SK-N-SH (cell line): ENCODE results near the gene CBLB. TPM values are rescaled to one million over a fixed set of nuclear protein-coding genes. Genes with fewer than 3 reads are reported as not detected.
A peak's percentile ranks its signal among the peaks of the same experiment; 100 is the strongest.

Experiments
- CTCF ChIA-PET: fragments of 300-600, 350-600 bp; formaldehyde crosslinking; extraction: SDS; loops from one replicate; lab custom pipeline; 2021; lab: Yijun Ruan, JAX
- POLR2A ChIA-PET: fragments of 350-600 bp; sonication (Branson Sonifier 250); formaldehyde crosslinking; extraction: SDS; loops from one replicate; lab custom pipeline; 2020; ENCODE audit warnings: antibody characterized with exemption, inconsistent platforms; lab: Yijun Ruan, JAX
- DNase-seq: peaks from one replicate; pipeline ENCODE4 v3.0.0; 2012
- H2AFZ ChIP-seq: fragments of 200-600 bp; sonication (generic); 2 replicates; pipeline ENCODE4 v1.8.1; 2016; ENCODE audit warnings: antibody characterized with exemption, mild to moderate bottlenecking, low read depth
- H3F3A ChIP-seq: fragments of 200-600 bp; sonication (generic); replicated peaks from 2 replicates; pipeline ENCODE3; 2016; ENCODE audit warnings: antibody characterized with exemption, mild to moderate bottlenecking; ENCODE audit not compliant: insufficient read depth
- H3K27ac ChIP-seq, 2 experiments: fragments of 200-500 bp in 1 of 2; fragments of 200-600 bp in 1 of 2; sonication (Bioruptor generic) in 1 of 2; sonication (generic), shearing (Covaris generic) in 1 of 2; 2 replicates each; pipeline versions ENCODE4 v1.5.1 to v1.6.1; 2014 to 2016; ENCODE audit warnings: low read depth in 2 of 2, inconsistent platforms in 1 of 2, low read length in 1 of 2, mild to moderate bottlenecking in 1 of 2, mixed read lengths in 1 of 2
- H3K27me3 ChIP-seq: fragments of 200-600 bp; sonication (generic), shearing (Covaris generic); 2 replicates; pipeline ENCODE4 v1.6.1; 2016; ENCODE audit warnings: mixed run types; ENCODE audit not compliant: insufficient read depth
- H3K36me3 ChIP-seq, 2 experiments: fragments of 200-500 bp in 1 of 2; fragments of 200-600 bp in 1 of 2; sonication (Bioruptor generic) in 1 of 2; sonication (generic) in 1 of 2; replicated peaks in 1 of 2; 2 replicates each; pipeline versions ENCODE3 to v1.5.1; 2014 to 2016; ENCODE audit warnings: low read length in 1 of 2, mild to moderate bottlenecking in 1 of 2; ENCODE audit not compliant: insufficient read depth in 2 of 2, control insufficient read depth in 1 of 2
- H3K4me1 ChIP-seq, 2 experiments: fragments of 200-500 bp in 1 of 2; fragments of 200-600 bp in 1 of 2; sonication (Bioruptor generic) in 1 of 2; sonication (generic), shearing (Covaris generic) in 1 of 2; 2 replicates each; pipeline versions ENCODE4 v1.5.1 to v1.6.1; 2014 to 2016; ENCODE audit warnings: low read depth in 1 of 2, low read length in 1 of 2, mixed run types in 1 of 2; ENCODE audit not compliant: insufficient read depth in 2 of 2, control insufficient read depth in 1 of 2
- H3K4me2 ChIP-seq: fragments of 200-600 bp; sonication (generic), shearing (Covaris generic); 2 replicates; pipeline ENCODE4 v1.6.1; 2017; ENCODE audit warnings: mixed run types
- H3K4me3 ChIP-seq, 2 experiments: fragments of 200-500 bp in 1 of 2; fragments of 200-600 bp in 1 of 2; sonication (Bioruptor generic) in 1 of 2; sonication (generic), shearing (Covaris generic) in 1 of 2; 2 replicates each; pipeline versions ENCODE4 v1.5.1 to v1.8.1; 2014 to 2016; ENCODE audit warnings: low read depth in 2 of 2, inconsistent platforms in 1 of 2, low read length in 1 of 2, mild to moderate bottlenecking in 1 of 2, mixed read lengths in 1 of 2, moderate library complexity in 1 of 2
- H3K79me2 ChIP-seq: fragments of 200-600 bp; sonication (generic); 2 replicates; pipeline ENCODE4 v1.8.1; 2017; ENCODE audit warnings: mild to moderate bottlenecking; ENCODE audit not compliant: insufficient read depth
- H3K9ac ChIP-seq: fragments of 200-600 bp; sonication (generic); 2 replicates; pipeline ENCODE4 v1.6.1; 2017; ENCODE audit warnings: mixed run types
- H3K9me2 ChIP-seq: fragments of 200-600 bp; sonication (generic); 2 replicates; pipeline ENCODE4 v1.6.1; 2017; ENCODE audit warnings: mixed run types
- H3K9me3 ChIP-seq: fragments of 200-600 bp; sonication (generic); 2 replicates; pipeline ENCODE4 v1.6.1; 2017; ENCODE audit warnings: mixed run types, mild to moderate bottlenecking, moderate library complexity
- H4K20me1 ChIP-seq: fragments of 200-600 bp; sonication (generic); 2 replicates; pipeline ENCODE4 v1.6.1; 2017; ENCODE audit warnings: mild to moderate bottlenecking, mixed run types; ENCODE audit not compliant: insufficient read depth
- CHD2 ChIP-seq: fragments of 150-350 bp; IDR thresholded peaks from 2 replicates; pipeline ENCODE4 v1.6.1; 2018; ENCODE audit warnings: low read length; ENCODE audit not compliant: partially characterized antibody
- ELF1 ChIP-seq: IDR thresholded peaks from 2 replicates; pipeline ENCODE4 v1.4.0; 2012
- EP300 ChIP-seq, 2 experiments: IDR thresholded peaks; 2 replicates each; pipeline versions ENCODE4 v1.4.0 to v1.6.1; 2012; ENCODE audit warnings: borderline replicate concordance in 1 of 2, low read depth in 1 of 2, low read length in 1 of 2
- EZH2phosphoT487 ChIP-seq: fragments of 200-600 bp; sonication (generic); IDR thresholded peaks from 2 replicates; pipeline ENCODE4 v1.6.1; 2017; ENCODE audit warnings: low read depth, mixed run types, mild to moderate bottlenecking, antibody characterized with exemption, moderate library complexity, borderline replicate concordance
- GABPA ChIP-seq: IDR thresholded peaks from 2 replicates; pipeline ENCODE4 v1.4.0; 2012; ENCODE audit warnings: low read depth, mild to moderate bottlenecking
- GATA2 ChIP-seq: sonication (generic); formaldehyde crosslinking; IDR thresholded peaks from 2 replicates; pipeline ENCODE4 v1.5.0; 2020; ENCODE audit warnings: mild to moderate bottlenecking, missing genetic modification reagents
- IRF3 ChIP-seq: fragments of 150-350 bp; IDR thresholded peaks from 2 replicates; pipeline ENCODE4 v1.6.1; 2016; ENCODE audit warnings: mild to moderate bottlenecking, low read depth, low read length
- JUND ChIP-seq: IDR thresholded peaks from 2 replicates; pipeline ENCODE4 v1.4.0; 2012
- MAX ChIP-seq: IDR thresholded peaks from 2 replicates; pipeline ENCODE4 v1.4.0; 2012; ENCODE audit warnings: low read depth
- MEF2A ChIP-seq: IDR thresholded peaks from 2 replicates; pipeline ENCODE4 v1.4.0; 2012; ENCODE audit warnings: low read depth, borderline replicate concordance
- MXI1 ChIP-seq: IDR thresholded peaks from 2 replicates; pipeline ENCODE4 v1.6.1; 2012; ENCODE audit warnings: mild to moderate bottlenecking, low read depth, low read length, improper control_type of control experiment
- NFIC ChIP-seq: IDR thresholded peaks from 2 replicates; pipeline ENCODE4 v1.4.0; 2012; ENCODE audit warnings: borderline replicate concordance
- NRF1 ChIP-seq: IDR thresholded peaks from 2 replicates; pipeline ENCODE4 v1.6.1; 2012; ENCODE audit warnings: low read depth, mild to moderate bottlenecking, low read length
- PBX3 ChIP-seq: IDR thresholded peaks from 2 replicates; pipeline ENCODE4; 2012
- POLR2AphosphoS5 ChIP-seq: IDR thresholded peaks from 2 replicates; pipeline ENCODE4 v1.6.1; 2012; ENCODE audit warnings: low read depth, low read length
- RAD21 ChIP-seq: IDR thresholded peaks from 2 replicates; pipeline ENCODE4 v1.6.1; 2012; ENCODE audit warnings: mild to moderate bottlenecking, low read length
- RCOR1 ChIP-seq: fragments of 150-350 bp; IDR thresholded peaks from 2 replicates; pipeline ENCODE4 v1.6.1; 2017; ENCODE audit warnings: antibody characterized with exemption, low read length
- RFX5 ChIP-seq: IDR thresholded peaks from 2 replicates; pipeline ENCODE4 v1.6.1; 2012; ENCODE audit warnings: mild to moderate bottlenecking, improper control_type of control experiment, low read length
- RXRA ChIP-seq: IDR thresholded peaks from 2 replicates; pipeline ENCODE4 v1.4.0; 2012; ENCODE audit warnings: low read depth, mild to moderate bottlenecking, borderline replicate concordance
- SIN3A ChIP-seq: IDR thresholded peaks from 2 replicates; pipeline ENCODE4 v1.6.1; 2012; ENCODE audit warnings: low read depth, mild to moderate bottlenecking, low read length, moderate library complexity, borderline replicate concordance
- TAF1 ChIP-seq: IDR thresholded peaks from 2 replicates; pipeline ENCODE4 v1.6.1; 2012; ENCODE audit warnings: low read depth, mild to moderate bottlenecking, low read length, moderate library complexity, borderline replicate concordance
- TCF12 ChIP-seq: IDR thresholded peaks from 2 replicates; pipeline ENCODE4 v1.4.0; 2012
- USF1 ChIP-seq: IDR thresholded peaks from 2 replicates; pipeline ENCODE4 v1.4.0; 2012; ENCODE audit warnings: low read depth, borderline replicate concordance
- USF2 ChIP-seq: fragments of 150-350 bp; IDR thresholded peaks from 2 replicates; pipeline ENCODE4 v1.6.1; 2017; ENCODE audit warnings: antibody characterized with exemption, low read length, low read depth, borderline replicate concordance
- YY1 ChIP-seq: IDR thresholded peaks from 2 replicates; pipeline ENCODE4 v1.4.0; 2012; ENCODE audit warnings: low read depth, mild to moderate bottlenecking
- ZBTB33 ChIP-seq: IDR thresholded peaks from 2 replicates; pipeline ENCODE4 v1.4.0; 2012; ENCODE audit warnings: low read depth, borderline replicate concordance
- WGBS: methylation state at CpG from one replicate; pipeline ENCODE4 v1.1.6; 2017; ENCODE audit warnings: low lambda C conversion rate; 5-methylcytosine and 5-hydroxymethylcytosine counted together
- polyA plus RNA-seq, 3 experiments: library from polyadenylated mRNA; depleted of rRNA; stranded (reverse); fragments of >200 nt; gene quantifications; 2 replicates each; pipeline ENCODE4 v1.2.3, GENCODE V29; 2012

Gene CBLB
- polyA plus RNA-seq (2012; rRNA removed): 4.4 and 5.1 TPM in 2 replicates
- polyA plus RNA-seq (2012; cell fraction: cytosol; rRNA removed): 3.5 TPM in 2 replicates
- polyA plus RNA-seq (2012; cell fraction: nucleus; rRNA removed): 13.9 and 16.6 TPM in 2 replicates

GRCh38 chr3:105868742-105869530, at the start of gene CBLB:
TSS of gene CBLB (minus strand) at chr3:105869012. CDS start at chr3:105867577, 1,435 bp downstream.
- H4K20me1 ChIP-seq: no peaks in the 10 kb centered on the region; the same call in 1 of the 2 replicates
- no peaks in the 10 kb centered on the region for H3K9me3 ChIP-seq
- CTCF ChIA-PET: interaction anchor here (0.9 to 1.8 kb wide), 5 partner anchors 15 to 741 kb away, joined by 3 to 6 read pairs (median 5); no protein-coding TSS in a partner anchor
- H2AFZ ChIP-seq: peak within 1 kb of the TSS; percentile 90
- peaks cover 7 to 12% of the 10 kb centered on the region in 2 experiments; a peak in 3 of 4 replicates for H3K4me1 ChIP-seq
- 2% methylated on average over 42 of the region's 68 CpGs for WGBS
- peaks cover 46% of the 10 kb centered on the region for H3K79me2 ChIP-seq
- H3K27ac ChIP-seq: peak within 1 kb of the TSS; percentile 94 to 99
- peak within 1 kb of the TSS; percentile 84 to 96 for H3K4me3 ChIP-seq
- peak; percentile 96 for DNase-seq
- no peaks in the 10 kb centered on the region for H3F3A ChIP-seq
- peak within 1 kb of the TSS; percentile 85 for H3K4me2 ChIP-seq
- TF ChIP-seq CHD2 (peak; percentile 18), NRF1 (0 out of 2 replicates have a peak, but pooled peaks have one; percentile 10), TCF12 (peak; percentile 40), GABPA (peak; percentile 77), GATA2 (CRISPR knock-in tag) (no peak), ELF1 (peak; percentile 57; the same call in 1 of the 2 replicates), MAX (no peak; the same call in 1 of the 2 replicates), NFIC (peak; percentile 24; the same call in 1 of the 2 replicates), SIN3A (peak; percentile 40; the same call in 1 of the 2 replicates), RCOR1 (no peak), USF2 (no peak), TAF1 (peak; percentile 84), ZBTB33 (0 out of 2 replicates have a peak, but pooled peaks have one; percentile 38), EP300 (IDR thresholded peaks at IDR 0.05; ENCODE audit: borderline replicate concordance in 1 of 2, low read depth in 1 of 2, low read length in 1 of 2) (0 out of 4 replicates have a peak, but pooled peaks of 1 of the 2 experiments have one; percentile 18), POLR2AphosphoS5 (peak; percentile 40), RXRA (no peak), MEF2A (no peak), JUND (no peak), USF1 (no peak), MXI1 (peak; percentile 66), RAD21 (peak; percentile 12; the same call in 1 of the 2 replicates), EZH2phosphoT487 (no peak), YY1 (peak; percentile 66; the same call in 1 of the 2 replicates), RFX5 (peak; percentile 53; the same call in 1 of the 2 replicates), PBX3 (peak; percentile 97), IRF3 (0 out of 2 replicates have a peak, but pooled peaks have one; percentile 13)
- H3K36me3 ChIP-seq: peaks cover 15 to 17% of the 10 kb centered on the region in 2 experiments
- POLR2A ChIA-PET: interaction anchor here (0.6 to 1.4 kb wide), 3 partner anchors 11 to 738 kb away, joined by 3 to 4 read pairs (median 4); no protein-coding TSS in a partner anchor
- peak within 1 kb of the TSS; percentile 92 for H3K9ac ChIP-seq
- H3K9me2 ChIP-seq: no peaks in the 10 kb centered on the region
- no peaks in the 10 kb centered on the region for H3K27me3 ChIP-seq
